Duodenal mucosa (tissue), 2 donors: ENCODE measurements around the gene ZBTB8A.

Experiments used
- H3K27ac ChIP-seq: one replicate; pipeline ENCODE4 v1.7.0; 2013; ENCODE audit warnings: low read depth, low read length
- H3K27me3 ChIP-seq, 2 donors: one replicate each; pipeline ENCODE4 v1.7.0; 2013; ENCODE audit warnings: low read length in 2 of 2, control low read depth in 1 of 2; ENCODE audit not compliant: insufficient read depth in 2 of 2, control insufficient read depth in 1 of 2
- H3K36me3 ChIP-seq, 2 donors: one replicate each; pipeline ENCODE4 v1.7.0; 2013; ENCODE audit warnings: low read length in 2 of 2, control low read depth in 1 of 2; ENCODE audit not compliant: insufficient read depth in 2 of 2, control insufficient read depth in 1 of 2
- H3K4me1 ChIP-seq, 2 donors: one replicate each; pipeline ENCODE4 v1.7.0; 2013; ENCODE audit warnings: low read length in 2 of 2, control low read depth in 1 of 2; ENCODE audit not compliant: insufficient read depth in 2 of 2, control insufficient read depth in 1 of 2
- H3K4me3 ChIP-seq, 2 donors: one replicate each; pipeline ENCODE4 v1.7.0; 2013; ENCODE audit warnings: low read length in 2 of 2, low read depth in 1 of 2
- H3K9ac ChIP-seq, 2 donors: one replicate each; pipeline ENCODE4 v1.7.0; 2013; ENCODE audit warnings: low read length in 2 of 2, low read depth in 1 of 2
- H3K9me3 ChIP-seq, 2 donors: one replicate each; pipeline ENCODE4 v1.7.0; 2013; ENCODE audit warnings: low read length in 2 of 2, control low read depth in 1 of 2; ENCODE audit not compliant: control insufficient read depth in 1 of 2

Gene ZBTB8A

GRCh38 chr1:32612189-32612881 lies 73.1 kb downstream of the ZBTB8A start:
- Histone ChIP-seq H3K27ac (no peak overlapping the region), H3K4me1 (peaks cover 0 to 6% of the 10 kb centered on the region in 2 donors), H3K4me3 (peak overlapping the region; percentile 72 to 76), H3K9me3 (no peaks in the 10 kb centered on the region), H3K27me3 (no peaks in the 10 kb centered on the region), H3K9ac (peak overlapping the region; percentile 35 to 39), H3K36me3 (no peaks in the 10 kb centered on the region)

DNA sequence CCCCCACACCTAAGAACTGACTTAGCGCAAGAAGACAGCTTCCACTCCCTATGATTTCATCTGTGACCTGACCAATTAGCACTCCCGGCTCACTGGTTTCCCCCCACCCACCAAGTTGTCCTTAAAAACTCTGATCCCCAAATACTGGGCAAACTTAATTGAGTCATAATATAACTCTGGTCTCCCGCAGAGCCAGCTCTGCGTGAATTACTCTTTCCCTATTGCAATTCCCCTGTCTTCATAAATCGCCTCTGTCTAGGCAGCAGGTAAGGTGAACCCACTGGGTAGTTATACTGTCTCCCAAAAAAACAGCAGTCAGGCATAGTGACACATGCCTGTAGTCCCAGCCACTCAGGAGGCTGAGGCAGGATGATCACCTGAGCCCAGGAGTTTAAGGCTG lies 74.2 kb downstream of the ZBTB8A start:
- H3K27me3 ChIP-seq: no peaks in the 10 kb centered on the region
- H3K9ac ChIP-seq: no peak overlapping the region
- no peaks in the 10 kb centered on the region for H3K36me3 ChIP-seq
- H3K27ac ChIP-seq: no peak overlapping the region
- no peaks in the 10 kb centered on the region for H3K9me3 ChIP-seq
- H3K4me3 ChIP-seq: no peak overlapping the region
- peaks cover 0 to 6% of the 10 kb centered on the region in 2 donors for H3K4me1 ChIP-seq

- Histone ChIP-seq H3K4me3 (no peak overlapping the region), H3K36me3 (peaks cover 2 to 4% of the 10 kb centered on the region in 2 donors), H3K4me1 (no peaks in the 10 kb centered on the region), H3K27me3 (no peaks in the 10 kb centered on the region), H3K9ac (no peak overlapping the region), H3K27ac (no peak overlapping the region), H3K9me3 (no peaks in the 10 kb centered on the region)
Measured at GRCh38 chr1:32618673-32619221, 79.5 kb downstream of the ZBTB8A start.

DNA sequence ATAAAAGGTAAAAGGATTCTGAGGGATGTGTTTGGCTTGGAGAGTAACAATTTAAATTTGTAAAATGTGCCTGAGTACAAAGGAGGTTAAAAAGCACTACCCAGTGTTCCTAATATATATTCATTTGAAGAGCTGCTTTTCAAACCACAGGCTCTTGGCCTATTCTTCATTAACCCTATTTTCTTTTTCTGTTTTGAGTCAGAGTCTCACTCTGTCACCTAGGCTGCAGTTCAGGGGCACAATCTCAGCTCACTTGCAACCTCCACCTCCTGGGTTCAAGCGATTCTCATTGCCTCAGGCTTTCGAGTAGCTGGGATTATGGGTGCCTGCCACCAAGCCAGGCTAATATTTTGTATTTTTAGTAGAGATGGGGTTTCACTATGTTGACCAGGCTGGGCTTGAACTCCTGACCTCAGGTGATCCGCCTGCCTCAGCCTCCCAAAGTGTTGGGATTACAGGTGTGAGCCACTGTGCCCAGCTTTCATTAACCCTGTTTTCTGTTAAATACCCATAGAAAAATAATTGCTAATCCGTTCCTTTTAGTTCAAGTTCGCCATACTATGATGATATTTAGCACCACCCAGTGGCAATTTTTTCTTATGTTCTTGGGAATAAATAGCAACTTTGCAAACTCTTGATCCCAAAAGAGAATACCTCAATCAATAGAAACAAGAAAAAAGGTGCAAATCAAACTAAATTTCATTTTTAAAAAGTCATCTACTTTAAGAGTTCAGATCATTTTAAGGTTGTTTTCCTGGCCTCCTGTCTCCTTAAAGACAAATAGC lies 80.7 kb downstream of the ZBTB8A start:
- Histone ChIP-seq H3K4me3 (no peak overlapping the region), H3K9ac (no peak overlapping the region), H3K27ac (no peak overlapping the region), H3K4me1 (no peaks in the 10 kb centered on the region), H3K9me3 (no peaks in the 10 kb centered on the region), H3K27me3 (no peaks in the 10 kb centered on the region), H3K36me3 (peaks cover 2 to 4% of the 10 kb centered on the region in 2 donors)

GRCh38 chr1:32622205-32622604 lies 83.0 kb downstream of the ZBTB8A start:
- H3K4me3 ChIP-seq: no peak overlapping the region
- H3K9ac ChIP-seq: no peak overlapping the region
- no peaks in the 10 kb centered on the region for H3K9me3 ChIP-seq
- no peak overlapping the region for H3K27ac ChIP-seq
- no peaks in the 10 kb centered on the region for H3K4me1 ChIP-seq
- H3K36me3 ChIP-seq: peaks cover 6 to 15% of the 10 kb centered on the region in 2 donors
- H3K27me3 ChIP-seq: no peaks in the 10 kb centered on the region

GRCh38 chr1:32622806-32623681 lies 83.8 kb downstream of the ZBTB8A start:
- no peaks in the 10 kb centered on the region for H3K4me1 ChIP-seq
- H3K9me3 ChIP-seq: no peaks in the 10 kb centered on the region
- H3K4me3 ChIP-seq: no peak overlapping the region
- H3K36me3 ChIP-seq: peaks cover 8 to 19% of the 10 kb centered on the region in 2 donors
- H3K27me3 ChIP-seq: no peaks in the 10 kb centered on the region
- H3K27ac ChIP-seq: no peak overlapping the region
- H3K9ac ChIP-seq: no peak overlapping the region

GRCh38 chr1:32623775-32624174 lies 84.5 kb downstream of the ZBTB8A start:
- Histone ChIP-seq H3K9ac (no peak overlapping the region), H3K27ac (no peak overlapping the region), H3K9me3 (no peaks in the 10 kb centered on the region), H3K4me1 (no peaks in the 10 kb centered on the region), H3K36me3 (peaks cover 8 to 19% of the 10 kb centered on the region in 2 donors), H3K27me3 (no peaks in the 10 kb centered on the region), H3K4me3 (no peak overlapping the region)

GRCh38 chr1:32626176-32626575 lies 86.9 kb downstream of the ZBTB8A start:
- no peak overlapping the region for H3K4me3 ChIP-seq
- peaks cover 8 to 16% of the 10 kb centered on the region in 2 donors for H3K36me3 ChIP-seq
- H3K27ac ChIP-seq: no peak overlapping the region
- no peaks in the 10 kb centered on the region for H3K27me3 ChIP-seq
- no peaks in the 10 kb centered on the region for H3K9me3 ChIP-seq
- no peak overlapping the region for H3K9ac ChIP-seq
- H3K4me1 ChIP-seq: no peaks in the 10 kb centered on the region

DNA sequence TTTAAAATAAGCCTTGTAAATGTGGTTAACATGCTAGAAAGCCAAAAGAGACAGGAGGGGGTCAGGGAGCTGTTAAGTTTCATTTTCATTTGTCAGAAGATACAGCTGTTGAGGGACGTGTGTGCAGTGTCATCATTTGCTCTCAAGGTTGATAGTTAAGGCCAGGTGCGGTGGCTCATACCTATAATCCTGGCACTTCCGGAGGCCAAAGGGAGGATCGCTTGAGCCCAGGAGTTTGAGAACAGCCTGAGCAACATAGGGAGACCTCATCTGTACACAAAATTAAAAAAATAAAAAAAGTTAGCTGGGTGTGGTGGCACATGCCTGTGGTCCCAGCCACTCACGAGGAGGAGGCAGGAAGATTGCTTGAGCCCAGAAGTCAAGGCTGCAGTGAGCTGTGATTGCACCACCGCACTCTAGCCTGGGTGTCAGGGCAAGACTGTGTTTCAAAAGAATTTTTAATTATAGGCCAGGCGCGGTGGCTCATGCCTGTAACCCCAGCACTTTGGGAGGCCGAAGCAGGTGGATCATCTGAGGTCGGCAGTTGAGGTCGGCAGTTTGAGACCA lies 88.5 kb downstream of the ZBTB8A start:
- Histone ChIP-seq H3K4me1 (no peaks in the 10 kb centered on the region), H3K9ac (no peak overlapping the region), H3K4me3 (no peak overlapping the region), H3K9me3 (no peaks in the 10 kb centered on the region), H3K36me3 (peaks cover 8 to 25% of the 10 kb centered on the region in 2 donors), H3K27ac (no peak overlapping the region), H3K27me3 (no peaks in the 10 kb centered on the region)
